ENCODE data around the gene EXT2.

EXT2 gene

DNA sequence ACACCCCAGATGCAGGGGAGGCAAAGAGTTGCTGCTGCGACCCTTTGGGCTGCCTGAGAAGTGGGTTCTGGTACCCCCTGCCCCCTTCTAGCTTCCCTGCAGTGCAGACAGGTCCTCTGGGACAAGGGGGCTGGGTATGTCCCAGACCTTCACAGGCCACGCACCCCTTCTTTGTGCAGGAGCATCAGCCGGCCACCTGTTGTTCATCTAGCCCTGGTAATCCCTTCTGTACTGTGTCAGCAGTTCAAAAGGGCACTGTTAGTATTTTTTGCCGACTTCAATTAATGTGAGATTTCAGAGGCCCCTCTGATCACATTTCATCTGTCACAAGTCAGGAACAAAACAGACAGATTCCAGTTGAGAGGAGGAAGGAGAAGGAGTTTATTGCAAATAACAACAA, 164.6 kb downstream of the EXT2 start:
- TF ChIP-seq EZH2phosphoT487 (IDR thresholded peaks at IDR 0.05; ENCODE audit: borderline replicate concordance): no peak
- TF ChIP-seq, protein P1, sequence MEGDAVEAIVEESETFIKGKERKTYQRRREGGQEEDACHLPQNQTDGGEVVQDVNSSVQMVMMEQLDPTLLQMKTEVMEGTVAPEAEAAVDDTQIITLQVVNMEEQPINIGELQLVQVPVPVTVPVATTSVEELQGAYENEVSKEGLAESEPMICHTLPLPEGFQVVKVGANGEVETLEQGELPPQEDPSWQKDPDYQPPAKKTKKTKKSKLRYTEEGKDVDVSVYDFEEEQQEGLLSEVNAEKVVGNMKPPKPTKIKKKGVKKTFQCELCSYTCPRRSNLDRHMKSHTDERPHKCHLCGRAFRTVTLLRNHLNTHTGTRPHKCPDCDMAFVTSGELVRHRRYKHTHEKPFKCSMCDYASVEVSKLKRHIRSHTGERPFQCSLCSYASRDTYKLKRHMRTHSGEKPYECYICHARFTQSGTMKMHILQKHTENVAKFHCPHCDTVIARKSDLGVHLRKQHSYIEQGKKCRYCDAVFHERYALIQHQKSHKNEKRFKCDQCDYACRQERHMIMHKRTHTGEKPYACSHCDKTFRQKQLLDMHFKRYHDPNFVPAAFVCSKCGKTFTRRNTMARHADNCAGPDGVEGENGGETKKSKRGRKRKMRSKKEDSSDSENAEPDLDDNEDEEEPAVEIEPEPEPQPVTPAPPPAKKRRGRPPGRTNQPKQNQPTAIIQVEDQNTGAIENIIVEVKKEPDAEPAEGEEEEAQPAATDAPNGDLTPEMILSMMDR (conservative IDR thresholded peaks at IDR 0.05; ENCODE audit: low read length): no peak
- H4K20me1 ChIP-seq (ENCODE audit: insufficient read depth, low read length, poor library complexity, severe bottlenecking): no peaks in the 10 kb centered on the region
- H2AFZ ChIP-seq (ENCODE audit: low read length): no peak overlapping the region
- no peaks in the 10 kb centered on the region for H3K9me3 ChIP-seq (ENCODE audit: insufficient read depth, low read depth, low read length)
- no peaks in the 10 kb centered on the region for H3K9me2 ChIP-seq (replicated peaks; ENCODE audit: low read depth, low read length)
- H3K27me3 ChIP-seq (ENCODE audit: insufficient read depth, low read length, poor library complexity, severe bottlenecking): no peaks in the 10 kb centered on the region
- H3K79me2 ChIP-seq (ENCODE audit: insufficient read depth, low read length): no peaks in the 10 kb centered on the region
- H3K9ac ChIP-seq (ENCODE audit: low read depth, low read length, poor library complexity, severe bottlenecking): no peak overlapping the region
- no peak overlapping the region for H3K4me2 ChIP-seq (ENCODE audit: low read depth, low read length, poor library complexity, severe bottlenecking)
- H3K4me1 ChIP-seq (ENCODE audit: insufficient read depth, low read length, poor library complexity, severe bottlenecking): no peaks in the 10 kb centered on the region
- no peaks in the 10 kb centered on the region for H3K36me3 ChIP-seq (ENCODE audit: insufficient read depth, low read length)
- H3F3A ChIP-seq (ENCODE audit: low read depth): no peaks in the 10 kb centered on the region
- H3K4me3 ChIP-seq (ENCODE audit: low read length, poor library complexity, severe bottlenecking): no peak overlapping the region

DNA sequence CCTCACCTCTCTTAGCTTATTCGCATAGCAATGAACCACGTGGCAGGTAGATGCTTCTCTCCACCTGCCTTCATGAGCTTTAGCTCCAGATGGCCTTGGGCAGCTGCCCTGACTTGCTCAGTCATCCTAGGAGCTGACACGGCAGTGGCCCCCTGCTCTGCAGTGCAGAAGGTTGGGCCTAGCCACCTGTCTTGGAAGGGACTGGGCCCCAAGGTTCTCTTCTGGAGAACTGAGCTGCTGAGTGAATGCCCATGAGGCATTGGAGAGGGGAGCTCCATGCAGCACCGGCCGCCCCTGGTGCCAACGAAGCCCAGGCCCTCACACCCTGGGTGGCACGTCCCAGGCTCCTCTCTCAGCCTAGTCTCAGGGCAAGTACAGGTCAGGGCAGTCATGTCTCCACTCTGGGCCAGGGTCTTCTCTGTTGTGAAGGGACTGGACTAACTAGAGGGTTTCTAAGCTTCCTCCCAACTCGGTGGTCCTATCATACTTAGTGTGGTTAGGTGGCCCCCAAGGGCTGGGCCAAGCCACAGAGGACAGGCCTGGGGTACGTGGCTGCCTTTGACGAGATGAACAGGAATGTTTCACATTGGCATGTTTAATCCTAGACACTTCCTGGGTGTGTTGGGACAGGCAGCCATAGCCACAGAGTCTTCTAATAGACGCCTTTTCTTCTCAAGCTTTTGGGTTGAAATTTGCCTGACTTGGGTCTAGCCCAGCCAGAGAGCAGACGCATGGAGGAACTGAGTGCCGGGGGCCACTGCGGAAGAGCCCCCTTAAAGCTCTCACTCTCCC, 166.5 kb downstream of the EXT2 start:
- Histone ChIP-seq H4K20me1 (ENCODE audit: insufficient read depth, low read length, poor library complexity, severe bottlenecking) (no peaks in the 10 kb centered on the region), H3K9me2 (replicated peaks; ENCODE audit: low read depth, low read length) (no peaks in the 10 kb centered on the region), H3K4me1 (ENCODE audit: insufficient read depth, low read length, poor library complexity, severe bottlenecking) (no peaks in the 10 kb centered on the region), H3K36me3 (ENCODE audit: insufficient read depth, low read length) (no peaks in the 10 kb centered on the region), H3K4me3 (ENCODE audit: low read length, poor library complexity, severe bottlenecking) (no peak overlapping the region), H3K4me2 (ENCODE audit: low read depth, low read length, poor library complexity, severe bottlenecking) (no peak overlapping the region), H3F3A (ENCODE audit: low read depth) (no peaks in the 10 kb centered on the region), H2AFZ (ENCODE audit: low read length) (no peak overlapping the region), H3K79me2 (ENCODE audit: insufficient read depth, low read length) (no peaks in the 10 kb centered on the region), H3K27me3 (ENCODE audit: insufficient read depth, low read length, poor library complexity, severe bottlenecking) (no peaks in the 10 kb centered on the region), H3K9me3 (ENCODE audit: insufficient read depth, low read depth, low read length) (no peaks in the 10 kb centered on the region), H3K9ac (ENCODE audit: low read depth, low read length, poor library complexity, severe bottlenecking) (no peak overlapping the region)
- no peak for TF ChIP-seq EZH2phosphoT487 (IDR thresholded peaks at IDR 0.05; ENCODE audit: borderline replicate concordance)
- TF ChIP-seq, protein P1 (conservative IDR thresholded peaks at IDR 0.05; ENCODE audit: low read length): no peak

DNA sequence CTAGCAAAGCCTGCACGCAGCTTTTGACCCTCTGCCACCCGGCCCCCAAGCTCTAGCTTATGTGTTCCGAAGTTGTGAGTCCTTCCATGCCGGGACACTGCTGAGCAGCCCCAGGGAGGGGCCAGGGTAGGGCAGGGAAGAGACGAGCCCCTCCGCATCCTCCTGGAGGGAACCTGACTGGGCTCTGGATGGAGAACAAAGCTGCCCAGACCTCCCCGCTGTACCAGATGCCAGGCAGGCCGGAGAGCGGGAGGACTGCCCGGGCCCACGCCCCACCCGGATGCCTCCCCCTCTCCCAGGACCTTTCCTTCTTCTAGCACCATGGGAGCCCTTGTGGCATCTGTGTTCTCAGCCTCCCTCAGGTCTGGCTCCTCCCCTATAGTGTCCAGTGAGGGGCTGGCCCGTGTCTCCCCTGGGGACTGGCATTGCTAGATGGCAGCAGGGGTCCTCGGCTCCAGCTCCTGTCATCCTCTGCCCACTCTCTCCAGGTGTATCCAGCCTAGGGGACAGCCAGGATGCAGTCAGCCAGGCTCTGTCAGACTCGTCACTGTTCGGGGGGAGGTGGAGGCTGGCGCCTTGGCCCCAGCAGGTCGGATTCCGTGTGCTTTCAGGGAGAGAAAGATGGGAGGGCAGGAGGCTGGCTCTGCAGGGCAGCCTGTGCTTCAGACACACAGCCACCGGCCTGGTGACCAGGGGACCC, 168.4 kb downstream of the EXT2 start:
- Histone ChIP-seq H3K36me3 (ENCODE audit: insufficient read depth, low read length) (no peaks in the 10 kb centered on the region), H3K4me2 (ENCODE audit: low read depth, low read length, poor library complexity, severe bottlenecking) (no peak overlapping the region), H3K4me1 (ENCODE audit: insufficient read depth, low read length, poor library complexity, severe bottlenecking) (peaks cover 13% of the 10 kb centered on the region), H3F3A (ENCODE audit: low read depth) (no peaks in the 10 kb centered on the region), H2AFZ (ENCODE audit: low read length) (no peak overlapping the region), H3K9me2 (replicated peaks; ENCODE audit: low read depth, low read length) (no peaks in the 10 kb centered on the region), H3K9ac (ENCODE audit: low read depth, low read length, poor library complexity, severe bottlenecking) (no peak overlapping the region), H3K4me3 (ENCODE audit: low read length, poor library complexity, severe bottlenecking) (no peak overlapping the region), H4K20me1 (ENCODE audit: insufficient read depth, low read length, poor library complexity, severe bottlenecking) (no peaks in the 10 kb centered on the region), H3K79me2 (ENCODE audit: insufficient read depth, low read length) (no peaks in the 10 kb centered on the region), H3K9me3 (ENCODE audit: insufficient read depth, low read depth, low read length) (no peaks in the 10 kb centered on the region), H3K27me3 (ENCODE audit: insufficient read depth, low read length, poor library complexity, severe bottlenecking) (no peaks in the 10 kb centered on the region)
- TF ChIP-seq EZH2phosphoT487 (IDR thresholded peaks at IDR 0.05; ENCODE audit: borderline replicate concordance): no peak

All from Loucy (cell line).